ENCODE measurements around the gene TNFRSF6B. TPM values are rescaled to one million over a fixed set of nuclear protein-coding genes. Genes with fewer than 3 reads are reported as not detected.

Gene TNFRSF6B
- total RNA-seq, 2 donors from 2014 or later: not detected

GRCh38 chr20:63694584-63695423 is 1.6 kb upstream of the TNFRSF6B start:
- 94 to 95% methylated on average over 21 to 37 of the region's 37 CpGs for WGBS, 2 experiments (ENCODE audit: insufficient coverage in 1 of 2, insufficient read length in 1 of 2)
- peaks cover 10% of the 10 kb centered on the region for H3K36me3 Mint-ChIP-seq (ENCODE audit: low read depth)
- H3K4me3 Mint-ChIP-seq: no peak overlapping the region
- H3K27me3 ChIP-seq (ENCODE audit: control insufficient read depth, insufficient read depth, low read length, poor library complexity, severe bottlenecking): no peaks in the 10 kb centered on the region
- no peak overlapping the region for H3K27ac Mint-ChIP-seq
- peaks cover 2% of the 10 kb centered on the region for H3K9me3 Mint-ChIP-seq
- peak; percentile 49 for DNase-seq
- no peak overlapping the region for H3K9ac ChIP-seq (ENCODE audit: extremely low read depth, low read length, poor library complexity, severe bottlenecking)
- no peak overlapping the region for H3K4me3 ChIP-seq (ENCODE audit: low read length)
- no peaks in the 10 kb centered on the region for H3K4me1 Mint-ChIP-seq
- no peak for TF ChIP-seq CTCF (conservative IDR thresholded peaks at IDR 0.05)
- no peaks in the 10 kb centered on the region for H3K4me1 ChIP-seq (ENCODE audit: control insufficient read depth, insufficient read depth, low read length)
- no peaks in the 10 kb centered on the region for H3K36me3 ChIP-seq (ENCODE audit: control insufficient read depth, insufficient read depth, low read length)
- H3K9me3 ChIP-seq (ENCODE audit: control insufficient read depth, low read length): no peaks in the 10 kb centered on the region
- no peaks in the 10 kb centered on the region for H3K27me3 Mint-ChIP-seq (ENCODE audit: insufficient read depth)
- no peak overlapping the region for H3K27ac ChIP-seq (ENCODE audit: low read depth, low read length)

GRCh38 chr20:63695424-63696305 is 787 bp upstream of the TNFRSF6B start:
- no peak overlapping the region for H3K4me3 Mint-ChIP-seq
- no peak overlapping the region for H3K27ac ChIP-seq (ENCODE audit: low read depth, low read length)
- peak; percentile 43 for DNase-seq
- no peak overlapping the region for H3K27ac Mint-ChIP-seq
- peaks cover 10% of the 10 kb centered on the region for H3K36me3 Mint-ChIP-seq (ENCODE audit: low read depth)
- no peak overlapping the region for H3K4me3 ChIP-seq (ENCODE audit: low read length)
- no peak for TF ChIP-seq CTCF (conservative IDR thresholded peaks at IDR 0.05)
- 92 to 99% methylated on average over 16 to 25 of the region's 25 CpGs for WGBS, 2 experiments (ENCODE audit: insufficient coverage in 1 of 2, insufficient read length in 1 of 2)
- H3K27me3 ChIP-seq (ENCODE audit: control insufficient read depth, insufficient read depth, low read length, poor library complexity, severe bottlenecking): no peaks in the 10 kb centered on the region
- no peak overlapping the region for H3K9ac ChIP-seq (ENCODE audit: extremely low read depth, low read length, poor library complexity, severe bottlenecking)
- peaks cover 2% of the 10 kb centered on the region for H3K9me3 Mint-ChIP-seq
- H3K4me1 ChIP-seq (ENCODE audit: control insufficient read depth, insufficient read depth, low read length): no peaks in the 10 kb centered on the region
- no peaks in the 10 kb centered on the region for H3K9me3 ChIP-seq (ENCODE audit: control insufficient read depth, low read length)
- no peaks in the 10 kb centered on the region for H3K27me3 Mint-ChIP-seq (ENCODE audit: insufficient read depth)
- H3K4me1 Mint-ChIP-seq: no peaks in the 10 kb centered on the region
- no peaks in the 10 kb centered on the region for H3K36me3 ChIP-seq (ENCODE audit: control insufficient read depth, insufficient read depth, low read length)

- Mint-ChIP-seq H3K27ac (no peak overlapping the region), H3K9me3 (peaks cover 2% of the 10 kb centered on the region), H3K4me1 (no peaks in the 10 kb centered on the region), H3K4me3 (no peak overlapping the region), H3K27me3 (ENCODE audit: insufficient read depth) (no peaks in the 10 kb centered on the region), H3K36me3 (ENCODE audit: low read depth) (peaks cover 9% of the 10 kb centered on the region)
- Histone ChIP-seq H3K4me1 (ENCODE audit: control insufficient read depth, insufficient read depth, low read length) (no peaks in the 10 kb centered on the region), H3K9ac (ENCODE audit: extremely low read depth, low read length, poor library complexity, severe bottlenecking) (no peak overlapping the region), H3K9me3 (ENCODE audit: control insufficient read depth, low read length) (no peaks in the 10 kb centered on the region), H3K4me3 (ENCODE audit: low read length) (no peak overlapping the region), H3K27me3 (ENCODE audit: control insufficient read depth, insufficient read depth, low read length, poor library complexity, severe bottlenecking) (no peaks in the 10 kb centered on the region), H3K36me3 (ENCODE audit: control insufficient read depth, insufficient read depth, low read length) (no peaks in the 10 kb centered on the region), H3K27ac (ENCODE audit: low read depth, low read length) (no peak overlapping the region)
- TF ChIP-seq CTCF (conservative IDR thresholded peaks at IDR 0.05): no peak
- peak; percentile 90 for DNase-seq
- WGBS, 2 experiments (ENCODE audit: insufficient coverage in 1 of 2, insufficient read length in 1 of 2): 72% methylated on average over 6 of the region's 6 CpGs; no CpG with 5 or more reads in 1 of the 2 experiments
These were observed 185 bp upstream of the TNFRSF6B start for GRCh38 chr20:63696306-63696627.

Measured in endodermal cell (in vitro differentiated cells).